Transverse colon (tissue), 4 donors: ENCODE measurements around the gene GHITM.

Experiments used
- EP300 ChIP-seq: sonication (generic); formaldehyde crosslinking; IDR thresholded peaks from one replicate; pipeline ENCODE4 v1.6.1; 2017; ENCODE audit warnings: antibody characterized with exemption, low read depth
- POLR2A ChIP-seq: fragments of 450-650 bp; IDR thresholded peaks from one replicate; pipeline ENCODE4 v1.6.1; 2016; ENCODE audit warnings: antibody characterized with exemption, mild to moderate bottlenecking, moderate library complexity
- POLR2AphosphoS5 ChIP-seq, 3 donors: sonication (generic); formaldehyde crosslinking; IDR thresholded peaks; one replicate each; pipeline ENCODE4 v1.6.1; 2016; ENCODE audit warnings: antibody characterized with exemption in 3 of 3
- TF ChIP-seq, protein P1 (sequence below), 5 experiments: fragments of 200-600 bp in 3 of 5; fragments of 450-650 bp in 2 of 5; sonication (generic) in 3 of 5; IDR thresholded peaks; 1 replicate in 2 of 5; 2 replicates in 3 of 5; pipeline ENCODE4 v1.5.1; 2016 to 2017; ENCODE audit warnings: antibody characterized with exemption in 5 of 5, inconsistent platforms in 3 of 5, mild to moderate bottlenecking in 2 of 5, moderate library complexity in 1 of 5

GRCh38 chr10:84202349-84202748 is 63.0 kb downstream of the GHITM start:
- TF ChIP-seq, protein P1, sequence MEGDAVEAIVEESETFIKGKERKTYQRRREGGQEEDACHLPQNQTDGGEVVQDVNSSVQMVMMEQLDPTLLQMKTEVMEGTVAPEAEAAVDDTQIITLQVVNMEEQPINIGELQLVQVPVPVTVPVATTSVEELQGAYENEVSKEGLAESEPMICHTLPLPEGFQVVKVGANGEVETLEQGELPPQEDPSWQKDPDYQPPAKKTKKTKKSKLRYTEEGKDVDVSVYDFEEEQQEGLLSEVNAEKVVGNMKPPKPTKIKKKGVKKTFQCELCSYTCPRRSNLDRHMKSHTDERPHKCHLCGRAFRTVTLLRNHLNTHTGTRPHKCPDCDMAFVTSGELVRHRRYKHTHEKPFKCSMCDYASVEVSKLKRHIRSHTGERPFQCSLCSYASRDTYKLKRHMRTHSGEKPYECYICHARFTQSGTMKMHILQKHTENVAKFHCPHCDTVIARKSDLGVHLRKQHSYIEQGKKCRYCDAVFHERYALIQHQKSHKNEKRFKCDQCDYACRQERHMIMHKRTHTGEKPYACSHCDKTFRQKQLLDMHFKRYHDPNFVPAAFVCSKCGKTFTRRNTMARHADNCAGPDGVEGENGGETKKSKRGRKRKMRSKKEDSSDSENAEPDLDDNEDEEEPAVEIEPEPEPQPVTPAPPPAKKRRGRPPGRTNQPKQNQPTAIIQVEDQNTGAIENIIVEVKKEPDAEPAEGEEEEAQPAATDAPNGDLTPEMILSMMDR (IDR thresholded peaks at IDR 0.05): peak in 1 of 5 experiments; percentile 12
- no peak for TF ChIP-seq POLR2AphosphoS5 (IDR thresholded peaks at IDR 0.05)
- no peak for TF ChIP-seq POLR2A
- no peak for TF ChIP-seq EP300
